GM20000 (cell line): Measurements from ENCODE around the gene FBXO39.

Experiments
- DNase-seq: peaks from one replicate; pipeline ENCODE4 v3.0.0; 2012; ENCODE audit warnings: low spot score
- CTCF ChIP-seq: IDR thresholded peaks from 2 replicates; pipeline ENCODE4 v1.5.1; 2012; ENCODE audit warnings: mild to moderate bottlenecking, control low read depth; ENCODE audit errors: extremely low read depth, missing control alignments

Gene FBXO39

GRCh38 chr17:6793748-6794493 is 17.9 kb downstream of the FBXO39 start:
- no peak for TF ChIP-seq CTCF
- DNase-seq: no peak

- no peak for TF ChIP-seq CTCF
- no peak for DNase-seq
Measured at GRCh38 chr17:6796017-6796886, 20.2 kb downstream of the FBXO39 start.

DNA sequence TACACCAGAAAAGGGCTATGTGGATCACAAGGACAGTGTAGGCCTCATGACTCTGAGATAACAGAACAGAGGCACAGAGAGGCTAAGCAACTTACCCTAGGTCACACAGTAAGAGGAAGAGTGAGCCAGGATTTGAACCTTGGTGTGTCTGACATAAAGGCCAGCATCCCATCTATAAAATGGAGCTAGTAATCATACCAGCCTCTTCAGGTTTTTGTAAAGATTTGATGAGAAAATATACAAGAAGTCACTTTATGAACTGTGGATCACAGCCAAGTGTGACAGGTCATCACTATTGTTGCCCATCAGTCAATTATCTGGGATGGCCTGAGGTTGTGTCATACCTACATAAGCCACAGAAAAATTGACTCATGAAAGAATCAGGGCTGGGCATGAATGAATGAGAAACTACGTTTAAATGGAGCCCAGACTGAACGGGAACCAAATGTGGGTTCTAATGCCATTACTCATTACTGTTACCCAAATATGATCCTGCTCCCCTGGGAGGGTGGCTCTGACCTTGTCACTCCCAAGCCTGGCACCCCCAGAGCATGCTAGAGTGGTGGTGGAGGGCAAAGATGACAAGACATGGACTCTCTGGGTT is 21.0 kb downstream of the FBXO39 start:
- no peak for TF ChIP-seq CTCF
- no peak for DNase-seq

- DNase-seq: no peak
- no peak for TF ChIP-seq CTCF
Measured at GRCh38 chr17:6797718-6798351, 21.8 kb downstream of the FBXO39 start.

DNA sequence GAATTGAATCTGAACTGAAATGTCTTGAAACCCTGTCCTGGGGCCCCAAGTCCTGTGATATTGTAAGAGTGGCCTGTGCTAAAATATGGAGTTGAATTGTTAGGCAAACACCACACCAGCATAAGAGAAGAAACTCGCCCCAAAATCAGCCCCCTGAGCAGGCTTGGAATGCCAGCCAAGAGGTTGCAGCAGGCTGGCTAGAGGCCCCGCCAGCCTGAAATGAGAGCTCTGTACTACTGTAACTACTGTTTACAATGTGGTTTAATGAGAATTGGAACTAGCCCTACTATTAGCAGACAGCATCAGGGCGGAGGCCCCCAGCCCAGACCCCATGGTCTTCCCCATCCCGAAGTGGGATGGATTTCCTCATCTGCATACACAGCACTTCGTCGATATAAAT is 23.7 kb downstream of the FBXO39 start:
- no peak for TF ChIP-seq CTCF
- no peak for DNase-seq

- no peak for DNase-seq
- TF ChIP-seq CTCF: no peak
Measured at GRCh38 chr17:6800422-6801027, 24.5 kb downstream of the FBXO39 start.

- DNase-seq: no peak
- TF ChIP-seq CTCF: no peak
Measured at GRCh38 chr17:6811510-6811909, 35.5 kb downstream of the FBXO39 start.
